GM19452 (cell line): ENCODE data around the gene HSPB8.

Source experiments
- ATAC-seq: cut with Tn5 transposase; IDR thresholded peaks from one replicate; pipeline ENCODE4 v1.9.1; 2021; ENCODE audit not compliant: unreplicated experiment

HSPB8 gene

DNA sequence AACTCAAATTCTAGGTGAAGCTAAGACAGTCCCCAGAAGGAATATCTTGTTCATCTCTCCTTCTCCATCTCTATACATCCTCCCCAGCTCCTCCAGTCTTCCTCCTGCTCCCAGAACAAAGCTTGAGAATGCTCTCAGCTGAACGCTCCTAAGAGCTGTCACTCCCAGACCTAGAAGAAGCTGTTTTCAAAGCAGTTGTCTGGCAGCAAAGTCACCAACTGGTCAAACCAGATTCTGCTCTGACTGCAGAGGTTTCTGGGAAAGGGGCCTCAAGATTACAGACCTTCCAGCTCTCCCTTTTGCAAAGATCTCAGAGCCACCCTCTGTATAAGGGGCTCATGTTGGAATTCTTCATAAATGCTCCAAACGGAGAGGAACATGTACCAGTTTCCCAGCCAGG is 9.6 kb upstream of the HSPB8 start:
- ATAC-seq = no peak

DNA sequence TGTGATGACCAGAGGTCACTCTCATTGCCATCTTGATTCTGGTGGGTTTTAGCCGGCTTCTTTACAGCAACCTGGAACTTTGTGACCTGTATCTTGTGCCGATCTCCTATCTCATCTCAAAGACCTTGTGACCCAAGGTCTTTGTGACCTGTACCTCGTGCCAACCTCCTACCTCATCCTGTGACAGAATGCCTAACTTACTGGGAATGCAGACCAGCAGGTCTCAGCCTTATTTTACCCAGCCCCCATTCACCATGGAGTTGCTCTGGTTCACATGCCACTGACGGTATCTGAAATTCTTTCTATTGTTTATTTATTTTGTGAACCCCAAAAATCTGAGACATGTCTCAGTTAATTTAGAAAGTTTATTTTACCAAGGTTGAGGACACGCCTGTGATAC is 7.4 kb upstream of the HSPB8 start:
- no peak for ATAC-seq

DNA sequence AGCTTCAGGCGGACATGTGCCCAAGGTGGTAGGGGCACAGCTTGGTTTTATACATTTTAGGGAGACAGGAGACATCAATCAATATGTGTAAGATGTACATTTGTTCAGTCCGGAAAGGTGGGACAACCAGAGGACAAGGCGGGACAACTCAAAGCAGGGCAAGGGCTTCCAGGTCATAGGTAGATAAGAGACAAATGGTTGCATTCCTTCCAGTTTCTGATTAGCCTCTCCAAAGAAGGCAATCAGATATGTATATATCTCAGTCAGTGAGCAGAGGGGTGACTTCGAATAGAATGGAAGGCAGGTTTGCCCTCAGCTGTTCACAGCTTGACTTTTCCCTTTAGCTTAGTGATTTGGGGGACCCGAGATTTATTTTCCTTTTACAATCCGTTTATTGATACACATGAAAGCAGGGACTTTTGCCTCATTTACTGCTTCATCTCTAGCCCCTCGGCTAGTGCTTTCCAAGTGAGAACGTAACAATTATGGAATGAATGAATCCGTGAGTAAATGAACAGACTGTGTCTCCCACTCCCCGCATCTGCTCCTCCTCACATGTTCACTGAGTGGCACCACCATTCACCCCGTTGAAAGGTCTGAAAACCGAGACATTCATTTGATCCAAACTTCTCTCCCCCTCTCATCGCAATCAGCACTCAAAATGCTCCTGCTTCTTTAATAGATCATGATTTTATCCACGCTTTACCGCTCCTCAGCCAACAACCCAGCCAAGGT is 6.9 kb upstream of the HSPB8 start:
- no peak for ATAC-seq

DNA sequence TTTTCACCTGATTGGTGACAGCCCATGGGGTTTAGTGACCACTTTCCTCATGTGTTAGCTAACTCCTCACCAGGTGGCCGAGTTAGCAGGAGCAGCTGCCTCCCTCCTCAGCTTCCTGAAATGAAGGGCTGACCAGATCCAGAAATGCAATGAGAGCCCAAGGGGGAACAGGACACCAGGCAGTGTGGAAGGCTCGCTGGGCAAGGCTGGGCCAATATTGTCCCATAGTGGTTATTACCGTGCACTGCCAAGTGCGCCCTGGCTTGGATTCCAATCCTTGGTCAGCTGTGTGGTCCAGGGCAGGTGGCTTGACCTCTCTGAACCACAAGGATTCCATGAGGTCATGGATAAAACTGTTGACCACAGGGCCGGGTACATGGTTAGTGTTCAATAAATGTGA is 3.6 kb upstream of the HSPB8 start:
- no peak for ATAC-seq

DNA sequence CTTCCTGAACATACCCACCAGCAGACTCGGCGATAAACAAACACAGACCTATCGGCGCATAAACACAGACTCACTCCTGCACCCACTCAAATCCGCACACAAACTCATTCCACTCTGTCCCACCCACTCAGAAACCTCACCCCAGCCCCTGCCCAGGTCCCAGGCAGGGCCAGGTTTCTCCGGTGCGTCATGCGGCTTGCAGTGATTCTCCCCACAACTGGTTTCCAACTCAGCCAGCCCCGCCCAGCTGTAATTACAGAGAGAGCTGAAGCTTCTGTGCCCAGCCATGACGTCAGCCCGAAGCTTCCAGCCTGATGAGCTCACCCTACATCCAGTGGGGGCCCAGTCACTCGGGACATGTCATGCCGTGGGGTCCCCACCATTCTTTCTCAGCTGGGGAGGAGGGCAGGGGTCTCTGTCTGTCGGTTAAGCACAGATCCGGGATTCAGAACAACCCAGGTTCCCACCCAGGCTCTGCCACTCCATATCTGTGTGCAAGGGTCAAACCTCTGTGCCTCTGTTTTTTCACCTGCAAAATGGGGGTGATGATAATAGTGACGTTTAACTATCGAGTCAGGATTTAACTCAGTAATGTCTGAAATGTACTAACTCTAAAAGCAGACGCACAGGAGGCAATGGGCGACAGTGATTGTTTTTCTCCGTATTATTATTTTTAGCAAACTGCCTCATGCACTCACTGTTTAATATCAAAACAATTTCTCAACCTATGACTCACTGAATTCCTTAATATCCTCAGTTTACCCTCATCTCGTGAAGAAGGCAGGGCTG is 2.3 kb upstream of the HSPB8 start:
- ATAC-seq = no peak

DNA sequence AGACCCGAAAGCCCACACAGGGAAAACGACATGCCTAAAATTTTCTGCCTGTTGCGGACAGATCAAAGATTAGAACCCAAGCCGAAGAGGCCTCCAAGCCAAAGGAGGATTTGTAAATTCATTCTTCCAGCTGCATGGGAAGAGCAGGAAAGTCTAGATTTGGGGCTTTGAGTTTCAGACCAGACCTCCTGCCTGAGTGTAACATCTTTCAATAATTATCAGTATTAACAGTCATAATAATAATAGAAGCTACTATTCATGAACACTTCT is 1.7 kb upstream of the HSPB8 start:
- no peak for ATAC-seq

DNA sequence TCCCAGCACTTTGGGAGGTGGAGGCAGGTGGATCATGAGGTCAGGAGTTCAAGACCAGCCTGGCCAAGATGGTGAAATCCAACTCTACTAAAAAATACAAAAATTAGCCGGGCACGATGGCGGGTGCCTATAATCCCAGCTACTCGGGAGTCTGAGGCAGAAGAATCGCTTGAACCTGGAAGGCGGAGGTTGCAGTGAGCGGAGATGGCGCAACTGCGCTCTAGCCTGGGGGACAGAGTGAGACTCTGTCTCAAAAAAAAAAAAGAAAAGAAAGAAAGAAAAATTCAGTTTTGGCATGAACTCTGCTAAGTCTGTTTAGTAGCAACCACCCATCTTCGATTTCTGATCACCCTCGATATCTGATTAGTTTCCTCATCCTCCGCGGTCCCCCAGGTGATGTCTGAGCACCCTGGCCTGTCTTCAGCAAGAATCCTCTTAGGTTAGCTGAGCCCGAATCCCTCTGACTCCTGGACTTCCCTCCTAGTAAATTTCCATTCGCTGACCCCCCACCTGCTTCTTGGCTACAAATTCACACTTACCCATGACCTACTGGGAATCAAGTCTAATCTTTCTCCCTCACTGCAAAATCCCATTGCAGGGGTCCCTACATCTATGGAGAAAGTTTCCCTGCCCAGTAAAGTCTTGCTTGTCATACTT is 879 bp upstream of the HSPB8 start:
- no peak for ATAC-seq

DNA sequence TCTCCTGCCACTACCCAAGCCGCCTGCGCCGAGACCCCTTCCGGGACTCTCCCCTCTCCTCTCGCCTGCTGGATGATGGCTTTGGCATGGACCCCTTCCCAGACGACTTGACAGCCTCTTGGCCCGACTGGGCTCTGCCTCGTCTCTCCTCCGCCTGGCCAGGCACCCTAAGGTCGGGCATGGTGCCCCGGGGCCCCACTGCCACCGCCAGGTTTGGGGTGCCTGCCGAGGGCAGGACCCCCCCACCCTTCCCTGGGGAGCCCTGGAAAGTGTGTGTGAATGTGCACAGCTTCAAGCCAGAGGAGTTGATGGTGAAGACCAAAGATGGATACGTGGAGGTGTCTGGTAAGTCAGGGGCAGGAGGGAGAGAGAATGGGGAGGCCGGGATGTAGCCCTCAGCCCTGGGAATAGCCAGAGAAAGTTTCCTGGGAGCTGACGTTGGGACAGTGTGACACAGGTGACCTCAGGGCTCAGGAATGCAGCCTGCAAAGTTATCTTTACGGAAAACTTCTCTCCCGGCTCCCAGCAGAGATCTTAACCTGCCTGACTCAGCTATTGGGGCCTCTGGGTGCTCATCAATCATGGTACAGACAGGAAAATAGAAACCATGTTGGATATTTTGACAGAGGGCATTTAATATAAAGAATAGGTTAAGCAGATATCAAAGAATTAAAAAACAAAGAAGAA is 747 bp downstream of the HSPB8 start:
- ATAC-seq = no peak

DNA sequence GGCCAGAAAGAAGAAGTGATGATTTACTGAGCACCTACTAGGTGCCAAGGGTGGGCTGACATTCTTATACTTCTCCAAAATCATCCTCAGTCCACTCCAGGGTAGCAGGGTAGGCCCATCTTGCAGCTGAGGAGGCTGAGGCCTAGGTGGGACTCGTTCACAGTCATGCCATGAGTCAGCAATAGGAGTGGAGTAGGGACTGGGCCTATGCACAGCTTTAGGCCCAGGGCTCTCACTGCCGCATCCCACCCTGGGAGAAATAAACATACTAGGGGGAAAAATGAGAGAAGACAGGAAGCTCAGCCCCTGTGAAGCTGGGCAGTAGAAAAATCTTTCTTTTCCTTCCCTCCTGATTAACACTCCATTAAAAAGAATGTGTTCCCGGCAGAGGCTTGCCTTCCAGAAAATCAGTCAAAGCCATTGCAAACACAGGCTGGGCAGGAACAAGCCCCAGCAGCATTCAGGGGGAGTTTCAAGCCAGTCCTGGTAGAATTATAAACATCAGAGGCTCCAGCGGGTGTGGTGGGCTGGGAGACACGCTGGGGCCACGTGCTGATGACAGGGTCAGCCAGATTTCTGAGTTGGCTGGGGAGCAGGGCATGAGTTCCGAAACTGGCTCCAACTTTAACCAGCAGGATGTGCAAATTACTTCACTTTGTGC is 1.8 kb downstream of the HSPB8 start:
- no peak for ATAC-seq

DNA sequence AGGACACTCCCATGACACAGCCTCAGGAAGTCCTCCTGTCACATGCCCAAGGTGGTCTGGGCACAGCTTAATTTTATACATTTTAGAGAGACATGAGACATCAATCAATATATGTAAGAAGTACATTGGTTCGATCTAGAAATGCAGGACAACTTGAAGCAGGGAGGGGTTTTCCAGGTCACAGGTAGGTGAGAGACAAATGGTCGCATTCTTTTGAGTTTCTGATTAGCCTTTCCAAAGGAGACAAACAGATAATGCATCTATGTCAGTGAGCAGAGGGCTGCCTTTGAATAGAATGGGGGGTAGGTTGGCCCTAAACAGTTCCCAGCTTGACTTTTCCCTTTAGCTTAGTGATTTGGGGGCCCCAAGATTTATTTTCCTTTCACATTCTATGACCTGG is 2.5 kb downstream of the HSPB8 start:
- ATAC-seq = no peak

DNA sequence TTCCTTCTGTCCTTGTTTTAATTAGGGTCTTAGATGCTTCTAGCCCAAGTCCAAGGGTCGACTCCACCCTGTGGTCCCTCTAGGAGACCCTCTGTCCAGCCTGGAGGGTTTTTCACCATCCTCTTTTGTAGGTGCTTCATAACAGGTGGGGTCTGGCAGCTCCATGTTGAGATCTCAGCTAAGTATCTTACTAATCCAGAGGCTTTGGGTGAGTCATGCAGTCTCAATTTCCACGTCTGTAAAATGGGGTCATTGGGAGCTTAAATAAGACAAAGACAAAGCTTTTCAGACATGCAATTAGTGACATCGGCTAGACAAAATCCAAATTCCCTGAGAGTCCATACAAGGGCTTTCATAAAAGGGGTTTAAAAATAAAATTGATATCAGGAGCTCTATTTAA is 3.2 kb downstream of the HSPB8 start:
- no peak for ATAC-seq

DNA sequence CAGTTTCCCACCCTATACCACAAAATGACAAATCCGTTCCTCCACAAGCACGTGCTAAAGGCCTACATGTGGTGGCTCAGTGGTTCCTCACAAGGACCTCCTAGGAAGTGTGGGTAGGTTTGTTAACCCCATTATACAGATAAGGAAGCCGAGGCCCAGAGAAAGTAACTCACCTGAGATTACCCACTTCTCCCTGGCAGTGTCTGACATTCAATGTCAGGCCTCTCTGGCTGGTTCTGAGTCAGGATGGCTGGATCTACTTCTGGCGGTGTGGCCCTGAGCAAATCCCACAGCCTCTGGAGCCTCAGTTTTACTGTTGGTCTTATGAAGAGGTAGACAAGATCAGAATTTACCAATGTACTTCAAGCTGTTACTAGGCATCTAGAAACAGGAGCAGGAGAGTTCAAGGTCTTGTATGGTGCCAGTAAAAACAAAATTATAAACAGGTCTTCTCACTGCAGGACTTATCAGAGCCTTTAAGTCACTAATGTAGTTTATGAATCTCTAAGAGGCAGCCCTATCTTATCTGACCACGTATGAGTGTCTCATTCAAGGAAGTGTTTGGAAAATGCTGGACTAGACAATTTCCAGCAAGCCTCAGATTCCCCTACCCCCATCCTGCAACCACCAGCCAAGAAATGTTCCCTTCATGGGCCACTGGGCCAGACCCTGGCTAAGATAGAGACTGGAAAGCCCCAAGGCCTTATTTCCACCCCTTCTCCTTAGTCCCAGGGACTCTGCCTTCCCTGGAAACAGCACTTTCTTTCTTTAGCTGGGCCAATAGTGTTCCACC is 4.2 kb downstream of the HSPB8 start:
- ATAC-seq = no peak

DNA sequence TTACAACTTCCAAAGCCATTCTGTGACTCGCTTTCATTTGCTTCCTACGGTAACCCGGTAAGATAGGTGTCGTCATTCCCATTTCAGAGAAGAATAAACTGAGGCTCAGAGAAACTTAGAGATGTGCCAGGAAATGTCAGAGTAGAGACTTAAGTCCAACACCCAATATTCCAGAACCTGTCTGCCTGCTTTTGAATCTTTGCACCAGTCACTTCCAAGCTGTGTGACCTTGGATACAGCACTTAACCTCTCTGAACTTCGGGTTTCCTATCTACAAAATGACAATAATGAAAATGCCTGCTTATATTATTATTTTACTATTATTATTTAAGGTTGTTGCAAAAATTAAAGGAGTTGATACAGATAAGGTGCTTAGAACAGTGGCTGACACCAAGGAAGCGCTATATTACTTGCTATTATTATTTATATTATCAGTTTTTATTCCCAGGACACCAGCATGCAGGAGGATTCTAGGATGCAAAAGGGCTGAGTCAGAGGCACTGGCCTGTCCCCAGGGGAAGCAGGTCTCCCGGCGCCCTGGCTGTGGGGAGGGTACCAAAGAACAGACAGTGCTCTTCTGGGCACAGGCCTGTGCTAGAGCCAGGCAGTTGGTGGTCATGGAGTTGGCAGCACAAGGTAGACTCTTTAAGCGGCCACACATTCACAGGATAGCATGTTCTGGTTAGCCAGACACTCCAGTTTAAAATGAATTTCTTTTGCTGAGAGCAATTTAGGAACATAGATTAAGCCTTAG is 5.4 kb downstream of the HSPB8 start:
- ATAC-seq = no peak

DNA sequence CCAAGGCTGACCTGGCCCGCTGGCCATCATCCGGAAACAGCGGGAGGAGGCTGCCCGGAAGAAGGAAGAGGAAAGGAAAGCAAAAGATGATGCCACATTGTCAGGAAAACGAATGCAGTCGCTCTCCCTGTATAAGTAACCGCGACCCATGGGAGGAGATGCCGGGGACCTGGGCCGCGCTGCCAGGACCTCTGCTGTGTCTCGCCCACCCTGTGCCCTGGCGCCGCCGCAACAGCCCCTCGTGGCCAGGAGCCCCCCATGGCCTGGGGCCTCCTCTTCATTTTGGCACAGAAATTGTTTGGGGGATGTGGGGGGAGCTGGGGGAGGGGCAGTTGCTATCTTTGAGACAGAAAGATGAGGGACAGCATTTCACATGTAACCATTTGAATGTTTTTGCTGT is 16.5 kb downstream of the HSPB8 start:
- no peak for ATAC-seq

DNA sequence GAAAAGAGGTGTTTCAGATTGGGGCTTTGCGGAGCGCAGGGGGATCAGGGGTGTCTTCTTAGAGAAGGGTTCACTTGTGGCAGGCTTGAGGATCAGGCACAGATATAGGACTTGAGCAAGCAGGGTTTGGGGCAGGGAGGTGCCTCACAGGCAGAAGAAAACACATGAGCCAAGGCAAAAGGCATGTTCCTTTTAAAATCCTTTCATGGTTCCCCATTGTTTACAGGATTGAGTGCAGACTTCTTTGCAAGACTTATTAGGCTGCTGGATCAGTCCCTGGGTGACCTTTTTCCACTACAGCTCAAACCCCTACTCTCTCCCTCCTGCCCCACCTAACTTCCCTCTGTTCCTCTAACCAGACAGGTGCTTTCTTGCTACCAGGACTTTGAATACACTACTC is 19.7 kb downstream of the HSPB8 start:
- ATAC-seq = no peak

DNA sequence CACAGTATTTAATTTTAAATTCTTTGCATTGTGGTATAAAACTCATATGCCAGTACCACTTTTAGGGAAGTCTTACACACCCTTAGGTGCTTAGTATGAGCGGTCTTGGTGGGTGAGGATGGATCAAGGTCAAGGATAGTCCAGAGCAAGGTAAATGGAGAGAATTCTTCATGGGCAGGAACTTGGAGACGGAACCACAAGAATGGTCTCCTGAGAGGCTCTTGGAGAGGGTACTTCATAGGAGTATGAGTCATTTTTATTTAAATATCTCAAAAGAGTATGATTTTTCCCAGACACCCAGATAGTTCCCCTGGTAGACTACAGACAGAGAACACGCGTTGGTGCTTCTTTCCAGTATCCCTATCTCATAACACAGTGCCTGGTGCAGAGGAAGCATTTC is 21.9 kb downstream of the HSPB8 start:
- ATAC-seq = no peak

DNA sequence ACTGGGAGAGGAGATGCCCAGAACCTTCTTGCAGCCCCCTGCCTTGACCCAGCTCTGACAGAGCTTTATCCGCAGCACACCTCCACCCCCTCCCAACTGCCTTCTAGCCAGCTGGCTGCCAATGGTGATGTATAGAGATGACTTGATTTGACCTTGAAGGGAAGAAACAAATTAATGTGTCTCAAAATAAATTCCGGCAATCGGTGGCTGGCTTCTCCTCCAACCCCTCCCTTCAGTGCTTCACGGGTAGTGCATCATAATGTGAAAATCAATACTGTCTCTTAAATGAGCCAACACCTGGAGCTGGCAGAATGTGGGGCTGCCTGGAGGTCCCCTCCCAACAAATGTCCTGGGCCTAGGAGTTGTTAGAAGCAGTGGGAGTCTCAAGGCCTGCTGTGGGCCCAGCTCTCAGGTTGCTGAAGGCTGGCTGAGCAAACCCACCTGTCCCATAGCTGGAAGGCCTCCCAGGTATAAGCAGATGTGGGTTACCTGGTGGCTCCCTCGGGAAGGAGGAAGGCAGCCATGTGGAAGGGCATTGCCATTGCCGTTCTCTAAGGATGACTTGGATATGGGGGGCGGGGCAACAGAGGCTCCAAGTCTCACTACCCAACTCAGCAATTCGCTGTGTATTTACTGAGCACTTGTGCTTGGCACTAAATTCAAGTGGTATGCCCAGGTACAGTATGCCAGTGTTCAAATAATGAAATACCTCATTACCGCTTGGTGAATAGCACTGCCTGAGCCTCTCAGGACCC is 23.2 kb downstream of the HSPB8 start:
- no peak for ATAC-seq

DNA sequence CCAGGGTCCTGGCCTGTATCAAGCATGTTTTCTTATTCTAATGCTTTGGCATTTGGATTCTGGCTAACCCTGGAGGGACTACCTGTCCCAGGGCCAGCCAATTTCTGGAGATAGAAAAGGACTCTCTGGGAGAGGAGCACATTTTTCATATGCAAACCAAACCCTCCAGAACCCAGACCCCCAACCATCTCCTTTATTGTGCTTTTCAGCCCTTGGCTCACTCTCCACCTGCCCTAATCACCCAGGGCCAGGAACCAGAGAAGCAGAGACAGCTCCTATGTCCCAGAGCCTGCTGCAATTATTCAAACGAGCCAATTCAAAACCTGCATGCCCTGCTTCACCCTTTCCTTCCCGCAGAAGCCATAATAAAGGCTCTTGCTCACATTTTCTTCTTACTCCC is 23.8 kb downstream of the HSPB8 start:
- ATAC-seq = no peak

DNA sequence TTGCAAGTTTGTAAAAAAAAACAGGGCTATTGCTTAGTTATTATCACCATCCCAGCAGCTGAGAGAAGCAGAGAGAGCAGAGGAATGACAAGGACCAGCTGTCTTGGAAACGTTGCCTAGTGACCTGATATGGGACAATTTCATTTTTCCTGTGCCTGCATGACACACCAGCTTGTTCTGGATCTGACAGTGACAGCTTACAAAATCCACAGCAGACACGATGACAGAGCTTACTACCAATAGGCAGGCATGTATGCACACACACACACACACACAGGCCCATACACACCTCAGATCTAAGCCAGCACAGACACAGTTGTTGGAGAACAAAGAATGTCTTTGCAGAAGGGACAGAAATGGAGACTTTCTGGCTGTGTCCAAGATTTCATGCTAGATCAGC is 25.4 kb downstream of the HSPB8 start:
- ATAC-seq = no peak
